Measurements from ENCODE around the gene SMC3.
"Not testable (repeated sequence)": the region's sequence is repeated elsewhere in the genome, so short reads cannot be mapped to it uniquely, and the experiment has no call there.

Gene SMC3

GRCh38 chr10:110591760-110592159 lies 24.3 kb downstream of the SMC3 start:
- no peak for DNase-seq

- no peak for DNase-seq
These were observed 30.0 kb downstream of the SMC3 start for GRCh38 chr10:110597476-110597875.

DNA sequence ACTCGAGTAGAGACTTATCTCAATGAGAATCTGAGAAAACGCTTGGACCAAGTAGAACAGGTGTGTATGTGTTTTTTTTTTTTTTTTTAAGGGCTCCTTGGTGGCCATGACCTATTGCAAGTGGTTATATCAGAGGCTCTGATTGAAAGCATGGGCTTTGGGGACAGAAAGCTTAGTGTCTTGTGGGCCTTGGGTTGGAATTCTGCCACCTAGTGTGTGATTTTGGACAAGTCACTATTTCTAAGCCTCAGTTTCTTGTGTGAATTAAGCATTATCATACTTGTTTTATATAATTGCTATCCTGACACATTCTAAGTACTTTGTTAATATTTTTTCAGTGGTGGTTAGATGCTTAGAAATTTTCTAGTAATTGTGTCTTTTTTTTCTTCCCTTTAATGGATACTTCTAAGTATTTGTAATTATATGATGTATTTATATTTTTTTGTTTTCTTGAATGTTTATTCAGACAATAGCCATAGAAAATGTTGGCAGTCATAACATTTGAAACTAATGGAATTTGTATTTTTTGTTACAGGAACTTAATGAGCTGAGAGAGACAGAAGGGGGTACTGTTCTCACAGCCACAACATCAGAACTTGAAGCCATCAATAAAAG lies 33.1 kb downstream of the SMC3 start:
- DNase-seq: no peak

- no peak for DNase-seq
These were observed 34.1 kb downstream of the SMC3 start for GRCh38 chr10:110601581-110601980.

DNA sequence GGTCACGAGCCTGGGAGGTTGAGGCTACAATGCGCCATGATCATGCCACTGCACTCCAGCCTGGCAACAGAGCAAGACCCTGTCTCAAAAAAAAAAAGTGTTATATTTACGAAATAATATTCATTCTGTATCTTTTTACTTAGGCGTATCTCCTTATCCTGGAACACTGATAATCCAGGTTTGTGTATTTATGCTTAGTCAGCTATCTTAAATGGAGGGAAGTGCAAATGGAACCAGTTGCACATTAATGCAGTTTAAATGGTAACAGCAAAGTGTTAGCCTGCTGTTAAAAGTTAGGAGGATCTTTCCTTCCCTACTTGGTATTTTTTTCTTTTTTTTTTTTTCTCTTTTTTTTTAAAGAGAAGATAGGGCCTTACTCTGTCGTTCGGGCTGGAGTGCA lies 40.6 kb downstream of the SMC3 start:
- DNase-seq: no peak

DNA sequence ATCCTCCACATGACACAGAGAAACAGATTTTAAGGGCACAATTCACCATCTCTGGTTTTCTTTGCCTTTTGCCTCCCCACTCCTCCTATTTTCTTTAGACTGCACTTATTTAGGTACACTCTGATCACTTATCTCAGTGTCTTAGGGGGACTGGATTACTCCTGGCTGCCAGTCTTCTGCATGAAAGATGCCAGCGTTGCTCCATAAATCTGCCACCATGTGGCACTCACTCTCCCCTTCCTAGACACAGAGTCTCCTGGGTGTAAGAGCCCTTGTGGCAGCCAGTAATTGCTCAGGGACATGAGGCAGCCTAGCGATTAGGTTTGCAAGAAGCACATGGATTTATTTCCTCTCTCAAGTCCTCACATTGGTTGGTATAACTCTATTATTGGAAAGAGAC lies 42.1 kb downstream of the SMC3 start:
- no peak for DNase-seq

GRCh38 chr10:110610308-110610774 lies 42.8 kb downstream of the SMC3 start:
- peak; percentile 36 for DNase-seq

GRCh38 chr10:110610781-110611180 lies 43.3 kb downstream of the SMC3 start:
- DNase-seq: not testable (repeated sequence)

DNA sequence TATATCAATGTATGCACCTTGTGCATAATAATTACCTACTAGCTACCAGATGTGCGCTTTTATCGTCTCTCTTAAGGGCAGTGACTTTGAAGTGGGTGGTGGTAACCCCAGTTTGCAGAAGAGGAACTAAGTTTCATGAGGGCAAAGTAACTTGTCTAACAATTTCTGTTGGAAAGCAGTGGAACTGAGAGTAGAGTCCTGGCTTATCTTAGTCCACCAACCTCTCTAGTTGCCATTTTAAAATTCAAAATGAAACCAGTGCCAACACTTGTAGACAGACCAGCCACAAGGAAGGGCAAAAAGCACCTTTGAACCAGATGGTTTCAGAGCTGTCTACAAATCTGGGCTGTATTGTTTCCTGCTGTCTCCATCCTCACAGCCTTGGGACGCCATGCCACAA lies 44.6 kb downstream of the SMC3 start:
- no peak for DNase-seq

GRCh38 chr10:110612629-110613028 lies 45.1 kb downstream of the SMC3 start:
- DNase-seq: no peak

DNA sequence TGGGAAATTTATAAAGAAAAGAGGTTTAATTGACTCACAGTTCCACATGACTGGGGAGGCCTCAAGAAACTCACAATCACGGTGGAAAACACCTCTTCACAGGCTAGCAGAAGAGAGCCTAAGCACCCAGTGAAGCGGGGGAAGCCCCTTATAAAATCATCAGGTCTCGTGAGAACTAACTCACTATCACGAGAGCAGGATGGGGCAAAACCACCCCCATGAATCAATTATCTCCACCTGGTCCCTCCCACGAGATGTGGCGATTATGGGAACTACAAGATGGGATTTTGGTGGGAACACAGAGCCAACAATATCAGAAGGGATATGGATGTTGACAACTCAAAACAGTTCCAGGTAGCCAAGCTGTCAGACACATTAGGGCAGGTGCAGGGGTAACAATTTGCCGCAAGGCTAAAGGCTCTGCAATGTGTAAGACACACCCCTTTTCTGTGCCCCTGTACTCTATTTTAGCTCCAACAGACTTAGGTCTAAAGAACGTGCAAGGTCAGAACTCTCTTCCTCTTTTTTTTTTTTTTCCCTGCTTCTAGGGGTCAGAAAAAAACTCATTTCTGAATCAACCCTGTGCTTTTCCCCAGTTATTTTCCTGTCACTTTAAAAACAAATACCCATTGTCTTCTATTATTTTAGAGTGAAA lies 46.0 kb downstream of the SMC3 start:
- DNase-seq: no peak

- no peak for DNase-seq
These were observed 46.6 kb downstream of the SMC3 start for GRCh38 chr10:110613996-110614495.

DNA sequence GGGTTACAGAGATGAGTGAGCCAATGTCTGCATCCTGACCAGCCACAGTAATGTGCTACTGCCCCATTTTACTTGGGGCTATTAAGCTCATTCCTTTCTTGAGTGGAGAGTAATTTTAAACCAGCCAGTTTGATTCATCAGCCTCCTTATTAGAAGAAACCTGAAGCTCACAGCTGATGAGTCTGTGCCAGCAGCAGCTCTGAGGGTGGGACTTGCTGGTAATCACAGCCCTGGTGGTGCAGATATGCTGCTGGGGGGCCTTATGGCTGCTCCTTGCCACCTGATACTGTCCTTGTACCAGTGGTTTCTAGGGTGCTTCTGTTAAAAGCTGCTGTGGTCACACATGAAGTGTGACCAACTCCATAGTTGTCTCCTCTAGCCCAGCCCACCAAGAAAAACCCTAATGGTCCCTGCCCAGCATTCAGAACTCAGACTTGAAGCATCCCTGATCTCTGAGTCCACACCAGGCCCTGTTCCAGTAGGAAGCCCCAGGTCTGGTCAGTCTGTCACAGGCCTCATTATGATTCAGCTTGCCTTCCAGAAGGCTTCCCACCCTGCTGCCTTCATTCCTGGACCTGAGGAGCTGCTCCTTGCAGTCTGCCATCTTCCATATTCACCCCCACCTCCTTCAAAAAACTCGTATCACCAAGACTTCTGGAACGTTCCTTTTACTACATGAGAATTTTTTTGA lies 47.7 kb downstream of the SMC3 start:
- DNase-seq: no peak

DNA sequence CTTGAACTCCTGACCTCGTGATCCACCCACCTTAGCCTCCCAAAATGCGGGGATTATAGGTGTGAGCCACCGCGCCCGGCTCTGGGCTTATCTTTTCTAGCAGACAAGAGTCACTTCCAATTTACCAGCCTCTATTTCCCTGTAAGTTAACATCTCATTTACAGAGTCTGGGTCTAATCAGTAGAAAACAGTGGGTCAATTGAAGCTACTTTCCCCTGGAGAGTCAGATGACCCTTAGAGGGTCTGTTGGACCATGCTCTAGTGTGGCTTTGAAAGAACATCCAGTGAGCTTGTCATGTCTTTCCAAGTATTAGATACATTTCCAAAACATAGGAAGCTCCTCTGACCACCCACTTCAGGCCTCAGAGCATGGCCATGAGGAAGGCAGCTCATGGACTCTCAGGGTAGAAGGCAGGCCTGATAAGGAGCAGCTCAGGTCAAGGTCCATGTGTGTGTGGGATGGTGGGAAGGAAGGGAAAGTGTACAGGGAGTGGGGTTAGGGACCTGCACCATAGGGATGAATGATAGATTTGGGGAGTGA lies 49.1 kb downstream of the SMC3 start:
- no peak for DNase-seq

DNA sequence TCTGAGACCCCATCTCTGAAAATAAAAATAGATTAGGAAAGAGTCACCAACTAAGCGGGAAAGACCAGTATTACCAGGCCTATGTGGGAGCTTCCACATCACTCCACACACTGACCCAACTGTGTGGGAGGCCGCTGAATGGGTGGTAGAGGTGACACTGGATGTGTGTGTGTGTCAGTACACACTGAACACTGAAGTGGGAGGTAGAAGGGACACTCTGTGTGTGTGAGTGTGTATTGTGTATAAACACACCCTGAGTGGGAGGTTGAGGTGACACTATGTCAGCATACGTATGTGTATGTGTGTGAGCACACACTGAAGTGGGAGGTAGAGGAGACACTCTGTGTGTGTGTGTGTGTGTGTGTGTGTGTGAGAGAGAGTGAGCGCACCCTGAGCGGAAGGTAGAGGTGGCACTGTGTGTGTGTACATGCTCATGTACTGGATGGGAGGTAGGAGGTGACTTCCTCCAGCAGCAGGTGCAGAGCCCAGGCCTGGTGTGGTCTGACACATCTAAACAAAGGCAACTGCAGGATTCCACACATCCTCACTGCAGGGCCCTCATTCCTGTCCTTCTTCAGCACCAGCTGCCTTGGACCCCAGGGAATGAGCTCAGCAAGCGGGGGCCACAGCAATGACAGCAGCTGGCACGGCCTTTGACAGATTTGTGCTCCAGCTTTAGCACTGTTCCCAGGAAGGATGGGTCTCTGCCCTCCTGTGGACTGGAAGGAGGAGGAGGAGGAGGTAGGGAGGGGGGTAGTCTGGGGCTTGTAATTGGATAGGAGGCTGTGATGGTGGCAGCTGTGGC lies 50.1 kb downstream of the SMC3 start:
- no peak for DNase-seq

GRCh38 chr10:110618230-110618610 lies 50.7 kb downstream of the SMC3 start:
- no peak for DNase-seq

GRCh38 chr10:110619514-110620397 lies 52.3 kb downstream of the SMC3 start:
- DNase-seq: no peak

- no peak for DNase-seq
These were observed 52.9 kb downstream of the SMC3 start for GRCh38 chr10:110620398-110620719.

DNA sequence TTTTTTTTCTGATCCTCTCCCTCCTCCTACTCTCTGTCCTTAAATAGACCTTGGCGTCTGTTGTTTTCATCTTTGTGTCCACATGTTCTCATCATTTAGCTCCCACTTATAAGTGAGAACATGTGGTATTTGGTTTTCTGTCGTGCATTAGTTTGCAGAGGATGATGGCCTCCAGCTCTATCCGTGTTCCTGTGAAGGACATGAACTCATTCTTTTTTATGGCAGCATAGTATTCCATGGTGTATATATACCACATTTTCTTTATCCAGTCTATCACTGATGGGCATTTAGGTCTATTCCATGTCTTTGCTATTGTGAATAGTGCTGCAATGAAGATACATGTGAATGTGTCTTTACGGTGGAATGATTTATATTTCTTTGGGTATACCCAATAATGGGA lies 55.8 kb downstream of the SMC3 start:
- not testable (repeated sequence) for DNase-seq

GRCh38 chr10:110625356-110625894 lies 57.9 kb downstream of the SMC3 start:
- no peak for DNase-seq

DNA sequence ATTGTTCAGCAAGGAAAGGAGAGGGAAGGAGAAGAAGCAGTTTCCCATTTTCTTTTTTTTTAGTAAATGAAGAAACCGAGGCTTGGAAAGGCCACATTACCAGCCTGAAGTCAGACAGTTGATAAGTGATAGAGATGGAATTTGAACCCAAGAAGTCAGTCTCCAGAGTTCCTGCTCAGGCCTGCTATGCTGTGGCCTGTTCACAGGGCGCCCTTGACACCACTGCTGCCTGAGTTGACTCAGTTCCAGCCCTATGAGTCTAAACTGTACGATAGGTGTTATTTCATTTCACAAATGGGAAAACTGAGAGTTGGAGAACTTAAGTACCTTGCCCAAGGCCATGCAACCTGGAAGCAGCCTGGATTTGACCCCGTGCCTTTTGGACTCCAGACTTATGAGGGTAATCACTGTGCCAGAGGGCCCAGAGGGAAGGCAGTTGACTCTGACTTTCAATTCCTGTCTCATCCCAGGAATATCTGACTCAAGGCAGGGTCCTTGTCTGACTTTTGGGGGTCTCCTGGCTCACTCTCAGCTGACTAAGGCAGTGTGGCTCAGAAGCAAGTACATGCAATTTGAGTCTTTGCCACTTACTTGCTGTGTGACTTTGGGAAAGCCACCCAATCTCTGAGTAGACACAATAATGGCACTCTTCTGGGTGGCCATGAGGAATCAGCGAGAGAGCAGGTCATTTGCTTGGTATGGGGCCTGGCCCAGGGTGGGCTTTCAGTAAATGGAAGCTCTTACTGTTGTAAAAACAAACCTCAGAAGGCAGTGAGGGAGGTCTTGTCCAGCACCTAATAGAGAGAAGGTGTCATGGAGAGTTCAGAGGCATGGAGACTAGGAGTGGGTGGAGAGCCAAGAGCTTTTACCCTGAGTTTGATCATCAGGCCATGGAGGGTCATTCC lies 58.7 kb downstream of the SMC3 start:
- DNase-seq: no peak

Data from activated CD4-positive, alpha-beta T cell treated with anti-CD3 and anti-CD28 coated beads, Interleukin-2, amount 50 U/mL, for 1 hour (primary cell).